SH-SY5Y (cell line): ENCODE results near the gene SPAG7.

Experiments
- GATA2 ChIP-seq: IDR thresholded peaks from 2 replicates; pipeline ENCODE4 v1.6.1; 2011; ENCODE audit warnings: mild to moderate bottlenecking, low read depth, low read length
- GATA3 ChIP-seq: IDR thresholded peaks from 2 replicates; pipeline ENCODE4 v1.6.1; 2011; ENCODE audit warnings: low read depth, mild to moderate bottlenecking, low read length, moderate library complexity

Gene SPAG7

GRCh38 chr17:4966844-4967538, 626 bp downstream of the SPAG7 start:
- TF ChIP-seq GATA3 (no peak), GATA2 (no peak)

DNA sequence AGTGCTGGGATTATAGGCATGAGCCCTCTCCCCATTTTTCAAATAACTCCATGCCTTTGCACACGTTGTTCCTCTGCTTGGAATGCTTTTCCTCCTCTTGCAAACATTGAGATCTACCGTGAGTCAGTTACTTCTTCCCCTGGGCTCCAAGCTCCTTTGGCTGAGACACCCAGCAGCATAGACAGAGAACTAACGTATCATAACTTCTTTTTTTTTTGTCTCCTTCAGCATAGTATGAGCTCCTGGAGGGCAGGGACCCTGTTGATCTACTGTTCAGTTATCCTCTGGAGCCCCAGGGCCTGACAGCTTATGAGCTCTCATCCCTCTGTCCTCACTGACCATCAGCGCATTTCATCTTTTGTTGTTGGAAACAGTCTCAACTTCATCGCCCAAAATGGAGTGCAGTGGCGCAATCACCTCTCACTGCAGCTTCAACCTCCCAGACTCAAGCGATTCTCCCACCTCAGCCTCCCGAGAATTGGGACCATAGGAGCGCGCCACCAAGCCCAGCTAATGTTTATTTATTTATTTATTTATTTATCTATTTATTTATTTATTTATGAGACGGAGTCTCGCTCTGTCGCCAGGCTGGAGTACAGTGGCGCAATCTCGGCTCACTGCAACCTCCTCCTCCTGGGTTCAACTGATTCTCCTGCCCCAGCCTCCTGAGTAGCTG, 2.2 kb downstream of the SPAG7 start:
- TF ChIP-seq GATA3 (no peak), GATA2 (no peak)

- TF ChIP-seq GATA3 (no peak), GATA2 (no peak)
Measured at GRCh38 chr17:4960279-4960922, 7.2 kb downstream of the SPAG7 start.

GRCh38 chr17:4959261-4959965, 8.2 kb downstream of the SPAG7 start:
- TF ChIP-seq GATA3 (no peak), GATA2 (no peak)

- no peak for TF ChIP-seq GATA3
Measured at GRCh38 chr17:4958102-4958501, 9.5 kb downstream of the SPAG7 start.

DNA sequence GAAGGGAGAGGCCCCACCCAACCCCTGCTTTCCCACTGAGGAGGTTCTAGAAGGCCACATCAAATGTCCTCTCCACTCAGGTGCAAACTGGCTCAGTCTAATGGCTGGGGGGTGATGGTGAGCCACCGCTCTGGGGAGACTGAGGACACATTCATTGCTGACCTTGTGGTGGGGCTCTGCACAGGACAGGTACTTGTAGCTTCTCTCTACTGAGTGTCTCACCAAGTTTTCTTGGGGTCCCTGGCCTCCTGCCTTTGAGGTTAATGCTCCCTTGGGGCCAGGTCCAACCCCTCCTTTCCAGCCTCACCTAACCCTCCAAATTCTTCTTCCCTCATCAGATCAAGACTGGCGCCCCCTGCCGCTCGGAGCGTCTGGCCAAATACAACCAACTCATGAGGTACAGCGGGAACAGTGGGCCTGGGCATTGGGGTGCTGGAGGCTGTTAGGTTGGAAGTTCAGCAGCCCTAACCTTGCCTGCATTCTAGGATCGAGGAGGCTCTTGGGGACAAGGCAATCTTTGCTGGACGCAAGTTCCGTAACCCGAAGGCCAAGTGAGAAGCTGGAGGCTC, 11.0 kb downstream of the SPAG7 start:
- no peak for TF ChIP-seq GATA2
- no peak for TF ChIP-seq GATA3

- TF ChIP-seq GATA2 = no peak
- TF ChIP-seq GATA3 = no peak
Measured at GRCh38 chr17:4955091-4955490, 12.5 kb downstream of the SPAG7 start.

DNA sequence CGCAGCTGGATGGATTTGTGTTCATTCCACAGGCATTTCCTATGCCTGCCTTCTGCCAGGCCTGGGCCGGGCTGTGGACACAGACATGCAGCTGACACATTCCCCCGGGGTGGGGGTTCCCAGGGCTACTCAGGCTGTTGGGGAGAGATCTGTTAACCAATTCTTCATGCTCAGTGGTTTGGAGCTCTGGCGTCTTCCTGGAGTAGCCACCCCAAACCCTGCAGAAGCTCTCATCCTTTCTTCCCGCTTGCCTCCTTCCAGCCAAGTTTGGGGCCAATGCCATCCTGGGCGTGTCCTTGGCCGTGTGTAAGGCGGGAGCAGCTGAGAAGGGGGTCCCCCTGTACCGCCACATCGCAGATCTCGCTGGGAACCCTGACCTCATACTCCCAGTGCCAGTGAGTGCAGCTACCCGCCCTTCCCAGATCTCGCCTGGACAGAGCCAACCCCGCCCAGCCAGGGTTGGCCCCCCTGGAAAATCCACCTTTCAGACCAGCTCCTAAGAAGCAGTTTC, 14.1 kb downstream of the SPAG7 start:
- TF ChIP-seq GATA3 = no peak
- no peak for TF ChIP-seq GATA2

GRCh38 chr17:4951486-4951885, 16.1 kb downstream of the SPAG7 start:
- no peak for TF ChIP-seq GATA3
- TF ChIP-seq GATA2 = no peak

GRCh38 chr17:4950746-4951204, 16.8 kb downstream of the SPAG7 start, which contains the start of gene ENO3:
Gene ENO3 (plus strand): TSS chr17:4951119. CDS start chr17:4951830, 711 bp downstream.
- TF ChIP-seq GATA3 = no peak
- TF ChIP-seq GATA2 = no peak

GRCh38 chr17:4950075-4950745, 17.4 kb downstream of the SPAG7 start:
- TF ChIP-seq GATA2 (peak; percentile 85), GATA3 (no peak)

- TF ChIP-seq GATA3 (no peak), GATA2 (no peak)
Measured at GRCh38 chr17:4949321-4950074, 18.1 kb downstream of the SPAG7 start.

DNA sequence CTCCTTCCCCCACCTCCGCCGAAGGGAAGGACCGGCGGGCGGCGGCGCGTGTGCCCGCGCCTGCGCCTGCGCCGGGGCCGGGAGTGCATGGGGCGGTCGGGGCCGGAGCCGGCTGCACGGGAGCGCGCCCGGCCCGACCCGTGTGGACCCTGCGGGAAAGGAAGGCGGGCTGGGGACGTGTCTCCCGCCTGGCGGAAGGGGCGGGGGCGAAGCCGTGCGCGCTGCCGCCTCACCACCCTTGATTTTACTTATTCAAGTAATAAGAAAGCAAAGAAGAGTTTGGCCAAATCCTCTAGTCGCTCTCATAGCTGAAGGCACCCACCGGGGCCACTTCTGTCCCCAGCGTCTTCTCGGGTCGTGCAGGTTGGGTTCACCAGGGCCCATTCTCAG, 18.7 kb downstream of the SPAG7 start:
- TF ChIP-seq GATA2 = no peak
- no peak for TF ChIP-seq GATA3
